Adrenal gland (tissue), 12 donors: ENCODE results near the gene SSBP2. TPM values are rescaled to one million over a fixed set of nuclear protein-coding genes. Genes with fewer than 3 reads are reported as not detected.

ENCODE experiments used
- DNase-seq, 7 donors: peaks; one replicate each; pipeline ENCODE4 v3.0.0-alpha.2; 2019 to 2020
- H3K27ac ChIP-seq, 5 donors: fragments of 200-600 bp; sonication (generic) in 4 of 5; 1 replicate in 3 of 5; 2 replicates in 2 of 5; pipeline versions ENCODE4 v1.5.1 to v1.8.0; 2016 to 2020; ENCODE audit warnings: mild to moderate bottlenecking in 1 of 5
- H3K27me3 ChIP-seq: fragments of 200-600 bp; 2 replicates; pipeline ENCODE4 v1.8.0; 2021
- H3K36me3 ChIP-seq, 2 donors: fragments of 200-600 bp; replicated peaks in 1 of 2; 1 replicate in 1 of 2; 2 replicates in 1 of 2; pipeline versions ENCODE4 v1.5.1 to v1.8.0; 2018 to 2022
- H3K4me1 ChIP-seq, 2 donors: fragments of 200-600 bp; replicated peaks in 1 of 2; 1 replicate in 1 of 2; 2 replicates in 1 of 2; pipeline versions ENCODE4 v1.5.1 to v1.8.0; 2018 to 2021
- H3K4me3 ChIP-seq, 4 donors: fragments of 200-600 bp; sonication (generic) in 3 of 4; one replicate each; pipeline ENCODE4 v1.5.1; 2016 to 2018
- H3K9me3 ChIP-seq, 3 donors: fragments of 200-600 bp; sonication (generic) in 1 of 3; replicated peaks in 1 of 3; 1 replicate in 2 of 3; 2 replicates in 1 of 3; pipeline versions ENCODE4 v1.5.1 to v1.8.0; 2016 to 2021
- POLR2A ChIP-seq, 2 donors: fragments of 450-650 bp; IDR thresholded peaks; one replicate each; pipeline ENCODE4 v1.6.1; 2017; ENCODE audit warnings: antibody characterized with exemption in 2 of 2, mild to moderate bottlenecking in 2 of 2, moderate library complexity in 1 of 2
- WGBS, 4 donors: extraction: QIAGEN DNeasy Blood & Tissue Kit in 2 of 4; methylation state at CpG; one replicate each; pipeline versions ENCODE4 v1.1.5 to v1.1.7; 2013 to 2017; 5-methylcytosine and 5-hydroxymethylcytosine counted together
- intact Hi-C, 2 donors: fragments of 100-400 bp; cut with DNase I; formaldehyde crosslinking; loops; one replicate each; pipeline versions ENCODE4 v1.14.1 to v1.15.0; 2022 to 2023
- polyA plus RNA-seq, 3 donors: library from polyadenylated mRNA; stranded (reverse); fragments of 200-250 nt in 2 of 3; fragments of 350-450 nt in 1 of 3; fragmentation: Illumina TruSeq in 1 of 3; extraction: RNeasy Lipid Tissue Mini Kit (QIAGEN cat#74804) in 1 of 3; gene quantifications; one replicate each; pipeline ENCODE4 v1.2.3, GENCODE V29; 2013 to 2014
- total RNA-seq, 9 donors: library from RNA; depleted of rRNA in 4 of 9; stranded (reverse); fragments of >200 nt in 4 of 9; fragments of 120-200 nt in 1 of 9; fragmentation: NEBNext Ultra II Directional in 1 of 9; extraction: Animal tissue kit (Norgen Biotek cat#: 25700) in 1 of 9; gene quantifications; one replicate each; pipeline versions ENCODE4 v1.1.0 to v1.2.4, GENCODE V29; 2013 to 2023
- TF ChIP-seq, protein P1 (sequence below), 6 experiments: fragments of 450-650 bp in 4 of 6; fragments of 200-600 bp in 2 of 6; sonication (generic) in 1 of 6; IDR thresholded peaks; 1 replicate in 5 of 6; 2 replicates in 1 of 6; pipeline versions ENCODE4 v1.5.1 to v1.8.0; 2016 to 2021; ENCODE audit warnings: antibody characterized with exemption in 6 of 6, mild to moderate bottlenecking in 2 of 6, moderate library complexity in 1 of 6
- donor health status: healthy with polysubstance abuse.
- donor health status: Bipolar disorder and iron deficiency.
- donor health status: DM: yes; HTN: yes; CAD: no.
- donor health status: DM: no; HTN: no; CAD: no.
- donor health status: DM: no; HTN: no; CAD: no.
- donor health status: DM: yes; HTN: yes; CAD: no.

The SSBP2 gene
- total and polyA plus RNA-seq, 12 donors = 16.2 to 424 (median 25.4) TPM

GRCh38 chr5:81633891-81634290, 117.0 kb downstream of the SSBP2 start:
- H3K27ac ChIP-seq = no peak overlapping the region

GRCh38 chr5:81633471-81633870, 117.4 kb downstream of the SSBP2 start:
- intact Hi-C loops = no loop called here
- TF ChIP-seq, protein P1, sequence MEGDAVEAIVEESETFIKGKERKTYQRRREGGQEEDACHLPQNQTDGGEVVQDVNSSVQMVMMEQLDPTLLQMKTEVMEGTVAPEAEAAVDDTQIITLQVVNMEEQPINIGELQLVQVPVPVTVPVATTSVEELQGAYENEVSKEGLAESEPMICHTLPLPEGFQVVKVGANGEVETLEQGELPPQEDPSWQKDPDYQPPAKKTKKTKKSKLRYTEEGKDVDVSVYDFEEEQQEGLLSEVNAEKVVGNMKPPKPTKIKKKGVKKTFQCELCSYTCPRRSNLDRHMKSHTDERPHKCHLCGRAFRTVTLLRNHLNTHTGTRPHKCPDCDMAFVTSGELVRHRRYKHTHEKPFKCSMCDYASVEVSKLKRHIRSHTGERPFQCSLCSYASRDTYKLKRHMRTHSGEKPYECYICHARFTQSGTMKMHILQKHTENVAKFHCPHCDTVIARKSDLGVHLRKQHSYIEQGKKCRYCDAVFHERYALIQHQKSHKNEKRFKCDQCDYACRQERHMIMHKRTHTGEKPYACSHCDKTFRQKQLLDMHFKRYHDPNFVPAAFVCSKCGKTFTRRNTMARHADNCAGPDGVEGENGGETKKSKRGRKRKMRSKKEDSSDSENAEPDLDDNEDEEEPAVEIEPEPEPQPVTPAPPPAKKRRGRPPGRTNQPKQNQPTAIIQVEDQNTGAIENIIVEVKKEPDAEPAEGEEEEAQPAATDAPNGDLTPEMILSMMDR (IDR thresholded peaks at IDR 0.05) = no peak
- TF ChIP-seq POLR2A (IDR thresholded peaks at IDR 0.05) = no peak
- Histone ChIP-seq H3K27me3 (no peaks in the 10 kb centered on the region), H3K36me3 (no peaks in the 10 kb centered on the region), H3K27ac (no peak overlapping the region), H3K4me3 (no peak overlapping the region), H3K4me1 (no peaks in the 10 kb centered on the region), H3K9me3 (no peaks in the 10 kb centered on the region)
- WGBS, 4 donors = 95 to 100% (median 98%) methylated on average over 3 of the region's 3 CpGs
- no peak for DNase-seq

More at GRCh38 chr5:81633891-81634290, 117.0 kb downstream of the SSBP2 start:
- intact Hi-C loops = no loop called here
- DNase-seq = no peak
- Histone ChIP-seq H3K4me3 (no peak overlapping the region), H3K9me3 (no peaks in the 10 kb centered on the region), H3K36me3 (no peaks in the 10 kb centered on the region), H3K27me3 (no peaks in the 10 kb centered on the region), H3K4me1 (no peaks in the 10 kb centered on the region)
- TF ChIP-seq, protein P1 (IDR thresholded peaks at IDR 0.05) = no peak
- no peak for TF ChIP-seq POLR2A (IDR thresholded peaks at IDR 0.05)
- 87 to 93% (median 91%) methylated on average over 4 of the region's 4 CpGs for WGBS, 4 donors

DNA sequence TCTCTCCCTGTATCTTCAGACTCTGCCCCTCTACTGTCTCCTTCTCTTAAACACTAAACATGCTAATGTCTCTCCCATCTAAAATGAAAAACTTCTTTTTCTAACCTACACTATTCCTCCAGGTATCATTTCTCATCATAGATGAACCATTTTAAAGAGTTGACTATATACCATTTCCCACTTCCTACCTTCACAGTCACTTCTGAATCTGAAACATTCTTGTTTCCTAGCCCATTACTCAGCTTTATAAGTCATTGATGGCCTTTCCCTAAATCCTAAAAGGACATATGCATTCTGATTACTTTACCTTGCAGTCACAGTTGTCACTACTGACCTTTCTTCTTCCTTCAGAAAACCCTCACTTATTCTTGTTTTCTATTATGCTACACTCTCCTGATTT, 118.2 kb downstream of the SSBP2 start:
- Histone ChIP-seq H3K9me3 (no peaks in the 10 kb centered on the region), H3K27ac (no peak overlapping the region), H3K4me3 (no peak overlapping the region), H3K4me1 (no peaks in the 10 kb centered on the region), H3K27me3 (no peaks in the 10 kb centered on the region), H3K36me3 (no peaks in the 10 kb centered on the region)
- TF ChIP-seq, protein P1 (IDR thresholded peaks at IDR 0.05) = no peak
- TF ChIP-seq POLR2A (IDR thresholded peaks at IDR 0.05) = no peak
- intact Hi-C loops = no loop called here
- no peak for DNase-seq

- DNase-seq = no peak
- H3K27ac ChIP-seq = no peak overlapping the region
- H3K36me3 ChIP-seq = no peaks in the 10 kb centered on the region
- peaks cover 0 to 3% of the 10 kb centered on the region in 2 donors for H3K4me1 ChIP-seq
- no peaks in the 10 kb centered on the region for H3K9me3 ChIP-seq
- 65 to 100% (median 86%) methylated on average over 1 of the region's 1 CpG for WGBS, 4 donors
- intact Hi-C loops = no loop called here
- no peaks in the 10 kb centered on the region for H3K27me3 ChIP-seq
- no peak for TF ChIP-seq POLR2A (IDR thresholded peaks at IDR 0.05)
- TF ChIP-seq, protein P1 (IDR thresholded peaks at IDR 0.05) = no peak
- no peak overlapping the region for H3K4me3 ChIP-seq
Observed at GRCh38 chr5:81631621-81632020, 119.3 kb downstream of the SSBP2 start.
